H1 (cell line): ENCODE results near the gene SLC25A38. TPM values are rescaled to one million over a fixed set of nuclear protein-coding genes. Genes with fewer than 3 reads are reported as not detected.

ENCODE experiments used
- CTCF ChIA-PET: fragments of 300-600 bp; sonication (Branson Sonifier 250); formaldehyde crosslinking; loops from one replicate; lab custom pipeline; 2021; ENCODE audit not compliant: partially characterized antibody; lab: Charles Lee
- POLR2A ChIA-PET: fragments of 300-600 bp; sonication (Branson Sonifier 250); formaldehyde crosslinking; loops from one replicate; lab custom pipeline; 2021; ENCODE audit warnings: inconsistent platforms; ENCODE audit not compliant: partially characterized antibody; lab: Charles Lee
- DNase-seq, 2 experiments: peaks; one replicate each; pipeline versions ENCODE4 v3.0.0 to v3.0.0-alpha.2; 2010 to 2022; ENCODE audit warnings: low spot score in 2 of 2, low read depth in 1 of 2, mixed read lengths in 1 of 2
- FAIRE-seq: peaks from 2 replicates; lab custom pipeline; 2011; peaks lifted over from hg19 to GRCh38; lab: Jason Lieb, UNC
- H2AFZ ChIP-seq: 2 replicates; pipeline ENCODE4 v1.8.1; 2012; ENCODE audit warnings: low read length, inconsistent platforms
- H2AK5ac ChIP-seq: 2 replicates; pipeline ENCODE4 v1.6.1; 2013; ENCODE audit warnings: low read depth, low read length
- H2BK120ac ChIP-seq: replicated peaks from 2 replicates; pipeline ENCODE3; 2013; ENCODE audit warnings: low read depth, low read length, inconsistent platforms
- H2BK12ac ChIP-seq: 2 replicates; pipeline ENCODE4 v1.6.1; 2013; ENCODE audit warnings: low read depth, low read length
- H2BK15ac ChIP-seq: 2 replicates; pipeline ENCODE4 v1.6.1; 2013; ENCODE audit warnings: low read length
- H2BK20ac ChIP-seq: 2 replicates; pipeline ENCODE4 v1.6.1; 2013; ENCODE audit warnings: low read length
- H2BK5ac ChIP-seq: 2 replicates; pipeline ENCODE4 v1.6.1; 2013; ENCODE audit warnings: low read depth, low read length
- H3K14ac ChIP-seq: 2 replicates; pipeline ENCODE4 v1.6.1; 2013; ENCODE audit warnings: inconsistent platforms; ENCODE audit not compliant: insufficient read length
- H3K18ac ChIP-seq: 2 replicates; pipeline ENCODE4 v1.6.1; 2013; ENCODE audit warnings: low read length; ENCODE audit errors: extremely low read depth
- H3K23ac ChIP-seq: 2 replicates; pipeline ENCODE4 v1.6.1; 2013; ENCODE audit warnings: inconsistent platforms; ENCODE audit not compliant: insufficient read length
- H3K23me2 ChIP-seq: 2 replicates; pipeline ENCODE4 v1.6.1; 2013; ENCODE audit warnings: low read depth, low read length
- H3K27ac ChIP-seq: 2 replicates; pipeline ENCODE4 v1.6.1; 2011; ENCODE audit warnings: low read depth, low read length, inconsistent platforms
- H3K27me3 ChIP-seq, 4 experiments: replicated peaks in 1 of 4; 1 replicate in 1 of 4; 2 replicates in 3 of 4; pipeline versions ENCODE4 v1.6.1 to v1.8.1; 2011 to 2013; ENCODE audit warnings: low read length in 3 of 4, mild to moderate bottlenecking in 3 of 4, inconsistent platforms in 2 of 4, mixed read lengths in 2 of 4, moderate library complexity in 1 of 4; ENCODE audit not compliant: control insufficient read depth in 3 of 4, insufficient read depth in 3 of 4; ENCODE audit errors: extremely low read depth in 1 of 4
- H3K36me3 ChIP-seq, 4 experiments: 2 replicates each; pipeline versions ENCODE4 v1.6.1 to v1.8.1; 2011 to 2013; ENCODE audit warnings: mild to moderate bottlenecking in 4 of 4, low read length in 3 of 4, moderate library complexity in 2 of 4, control low read depth in 1 of 4, inconsistent platforms in 1 of 4; ENCODE audit not compliant: insufficient read depth in 4 of 4, control insufficient read depth in 2 of 4
- H3K4ac ChIP-seq: replicated peaks from 2 replicates; pipeline ENCODE3; 2013; ENCODE audit warnings: low read length, low read depth, mixed read lengths, inconsistent platforms; ENCODE audit not compliant: insufficient read length
- H3K4me1 ChIP-seq, 4 experiments: replicated peaks in 1 of 4; 1 replicate in 1 of 4; 2 replicates in 3 of 4; pipeline versions ENCODE4 v1.6.1 to v1.8.1; 2011 to 2013; ENCODE audit warnings: low read length in 3 of 4, inconsistent platforms in 2 of 4, mixed read lengths in 1 of 4; ENCODE audit not compliant: insufficient read depth in 4 of 4, control insufficient read depth in 3 of 4
- H3K4me2 ChIP-seq, 2 experiments: 2 replicates each; pipeline versions ENCODE4 v1.6.1 to v1.8.1; 2011 to 2013; ENCODE audit warnings: low read depth in 2 of 2, low read length in 2 of 2, control low read depth in 1 of 2, inconsistent platforms in 1 of 2, mild to moderate bottlenecking in 1 of 2; ENCODE audit not compliant: insufficient read depth in 1 of 2
- H3K4me3 ChIP-seq, 4 experiments: fragments of 200-600, 300-600 bp in 1 of 4; sonication (generic), shearing (Covaris generic), sonication (Bioruptor Twin) in 1 of 4; 2 replicates each; pipeline versions ENCODE4 v1.5.1 to v1.8.1; 2011 to 2016; ENCODE audit warnings: low read length in 4 of 4, low read depth in 3 of 4, control low read depth in 2 of 4, inconsistent platforms in 2 of 4, mild to moderate bottlenecking in 2 of 4, mixed read lengths in 1 of 4, moderate library complexity in 1 of 4; ENCODE audit not compliant: insufficient read depth in 2 of 4; ENCODE audit errors: extremely low read depth in 1 of 4
- H3K56ac ChIP-seq: replicated peaks from 2 replicates; pipeline ENCODE3; 2013; ENCODE audit warnings: low read depth, mild to moderate bottlenecking, mixed read lengths, low read length, inconsistent platforms; ENCODE audit not compliant: insufficient read length
- H3K79me1 ChIP-seq: 2 replicates; pipeline ENCODE4 v1.6.1; 2013; ENCODE audit warnings: low read depth, low read length, control low read depth
- H3K79me2 ChIP-seq, 2 experiments: 2 replicates each; pipeline versions ENCODE4 v1.6.1 to v1.8.1; 2012 to 2013; ENCODE audit warnings: low read length in 2 of 2, mild to moderate bottlenecking in 2 of 2, inconsistent platforms in 1 of 2; ENCODE audit not compliant: insufficient read depth in 2 of 2, control insufficient read depth in 1 of 2
- H3K9ac ChIP-seq, 4 experiments: replicated peaks in 1 of 4; 1 replicate in 1 of 4; 2 replicates in 3 of 4; pipeline versions ENCODE4 v1.6.1 to v1.8.1; 2011 to 2013; ENCODE audit warnings: low read depth in 3 of 4, low read length in 3 of 4, control low read depth in 2 of 4, mild to moderate bottlenecking in 2 of 4, moderate library complexity in 2 of 4, inconsistent platforms in 1 of 4; ENCODE audit errors: extremely low read depth in 1 of 4
- H3K9me3 ChIP-seq, 2 experiments: 2 replicates each; pipeline versions ENCODE4 v1.6.1 to v1.8.1; 2012 to 2013; ENCODE audit warnings: mild to moderate bottlenecking in 2 of 2, moderate library complexity in 2 of 2, control low read depth in 1 of 2, inconsistent platforms in 1 of 2, low read depth in 1 of 2, low read length in 1 of 2, mixed read lengths in 1 of 2; ENCODE audit not compliant: insufficient read depth in 2 of 2
- H4K20me1 ChIP-seq, 2 experiments: replicated peaks in 1 of 2; 2 replicates each; pipeline versions ENCODE3 to v1.8.1; 2011 to 2013; ENCODE audit warnings: inconsistent platforms in 2 of 2, low read length in 2 of 2, mild to moderate bottlenecking in 1 of 2; ENCODE audit not compliant: insufficient read depth in 2 of 2, control insufficient read depth in 1 of 2
- H4K5ac ChIP-seq: 2 replicates; pipeline ENCODE4 v1.6.1; 2013; ENCODE audit warnings: low read length, low read depth, mixed read lengths, inconsistent platforms; ENCODE audit not compliant: insufficient read length
- H4K8ac ChIP-seq: 2 replicates; pipeline ENCODE4 v1.8.0; 2013; ENCODE audit warnings: mild to moderate bottlenecking, moderate library complexity, low read length, inconsistent platforms; ENCODE audit not compliant: insufficient read depth; ENCODE audit errors: extremely low read depth
- H4K91ac ChIP-seq: replicated peaks from 2 replicates; pipeline ENCODE3; 2013; ENCODE audit warnings: low read length, mixed read lengths, inconsistent platforms; ENCODE audit not compliant: insufficient read length
- MAFK ChIP-seq: IDR thresholded peaks from 2 replicates; pipeline ENCODE4 v1.6.1; 2012; ENCODE audit warnings: low read depth, mild to moderate bottlenecking, improper control_type of control experiment, low read length
- SIN3A ChIP-seq, 2 experiments: IDR thresholded peaks in 1 of 2; conservative IDR thresholded peaks in 1 of 2; 2 replicates each; pipeline ENCODE4 v1.6.1; 2011 to 2012; ENCODE audit warnings: low read length in 2 of 2, improper control_type of control experiment in 1 of 2, low read depth in 1 of 2, mild to moderate bottlenecking in 1 of 2
- SP1 ChIP-seq: IDR thresholded peaks from 2 replicates; pipeline ENCODE4 v1.6.1; 2011; ENCODE audit warnings: low read depth, low read length
- SP2 ChIP-seq: IDR thresholded peaks from 2 replicates; pipeline ENCODE4 v1.6.1; 2012; ENCODE audit warnings: mild to moderate bottlenecking, low read length, inconsistent platforms
- WGBS, 2 experiments: shearing (Covaris generic) in 1 of 2; methylation state at CpG; one replicate each; pipeline versions ENCODE4 v1.1.6 to v1.1.7; 2013 to 2015; ENCODE audit warnings: low lambda C conversion rate in 2 of 2, mixed read lengths in 2 of 2, inconsistent platforms in 1 of 2, low coverage in 1 of 2, missing lambda C conversion rate in 1 of 2; ENCODE audit not compliant: insufficient replicate concordance in 2 of 2, insufficient coverage in 1 of 2, insufficient read length in 1 of 2; ENCODE audit errors: extremely low coverage in 1 of 2, missing lambda C conversion rate in 1 of 2; 5-methylcytosine and 5-hydroxymethylcytosine counted together
- polyA plus RNA-seq, 7 experiments: library from polyadenylated mRNA; depleted of rRNA in 3 of 7; stranded (reverse) in 5 of 7; unstranded in 2 of 7; fragments of >200 nt in 5 of 7; fragments of 200-250 nt in 2 of 7; gene quantifications; 1 replicate in 5 of 7; 2 replicates in 1 of 7; 4 replicates in 1 of 7; pipeline versions ENCODE4 v1.2.1 to v1.2.3, GENCODE V29; 2011 to 2013; ENCODE audit warnings: missing spikeins in 2 of 7, mixed read lengths in 2 of 7
- total RNA-seq: library from RNA; stranded (reverse); fragmentation: NEBNext Ultra II Directional; extraction: Animal tissue kit (Norgen Biotek cat#: 25700); gene quantifications from 2 replicates; pipeline ENCODE4 v1.2.1, GENCODE V29; 2021

The SLC25A38 gene
- total and polyA plus RNA-seq, 2 of the 8 experiments (the other 6 are each of a cell fraction or from before 2014, with no cell fraction given) = 41.2 to 45.8 TPM

GRCh38 chr3:39381432-39381831, 1.7 kb upstream of the SLC25A38 start:
- no peak overlapping the region for H4K5ac ChIP-seq
- WGBS, 2 experiments = 93% methylated on average over 3 of the region's 3 CpGs; no CpG with 5 or more reads in 1 of the 2 experiments
- peaks cover 6 to 8% of the 10 kb centered on the region in 2 experiments for H4K20me1 ChIP-seq
- no peak overlapping the region for H2AFZ ChIP-seq
- FAIRE-seq (no peak), DNase-seq (no peak)
- no peak for TF ChIP-seq SP1
- TF ChIP-seq MAFK = no peak
- no peak for TF ChIP-seq SIN3A (conservative IDR thresholded peaks at IDR 0.05 in 1 of 2, IDR thresholded peaks at IDR 0.05 in 1 of 2; ENCODE audit: low read depth in 1 of 2, low read length in 2 of 2)
- no peak for TF ChIP-seq SP2
- POLR2A ChIA-PET = interaction anchor here (33.7 kb wide), 1 partner anchor 29 kb away, joined by 771 read pairs; the partner anchor contains the start of gene RPSA
- H3K9ac ChIP-seq = no peak overlapping the region; a peak in 2 of 7 replicates
- CTCF ChIA-PET = interaction anchor here (11.5 kb wide), 1 partner anchor 88 kb away, joined by 169 read pairs; no protein-coding TSS in a partner anchor
- H3K4me3 ChIP-seq = no peak overlapping the region
- H3K4me1 ChIP-seq = peaks cover 3 to 11% (median 5%) of the 10 kb centered on the region in 4 experiments
- peaks cover 1% of the 10 kb centered on the region for H3K79me1 ChIP-seq
- H4K8ac ChIP-seq = no peak overlapping the region
- H2AK5ac ChIP-seq = no peak overlapping the region
- H3K23ac ChIP-seq = no peak overlapping the region
- no peak overlapping the region for H2BK15ac ChIP-seq
- H2BK5ac ChIP-seq = no peak overlapping the region
- no peaks in the 10 kb centered on the region for H3K36me3 ChIP-seq
- H3K4me2 ChIP-seq = no peak overlapping the region
- H4K91ac ChIP-seq = no peak overlapping the region
- no peak overlapping the region for H3K18ac ChIP-seq
- H3K4ac ChIP-seq = no peak overlapping the region
- no peak overlapping the region for H2BK20ac ChIP-seq
- H3K23me2 ChIP-seq = no peaks in the 10 kb centered on the region; the same call in 1 of the 2 replicates
- H3K79me2 ChIP-seq = peaks cover 15 to 26% of the 10 kb centered on the region in 2 experiments
- H2BK120ac ChIP-seq = no peak overlapping the region
- no peak overlapping the region for H3K14ac ChIP-seq
- no peaks in the 10 kb centered on the region for H3K9me3 ChIP-seq
- H2BK12ac ChIP-seq = no peak overlapping the region
- H3K56ac ChIP-seq = no peak overlapping the region
- no peak overlapping the region for H3K27ac ChIP-seq
- H3K27me3 ChIP-seq = no peaks in the 10 kb centered on the region
